GM12872 (cell line): ENCODE data around the gene RPS15.

Source experiments
- TF ChIP-seq, protein P1 (sequence below): IDR thresholded peaks from 3 replicates; pipeline ENCODE4 v1.5.1; 2011; ENCODE audit warnings: low read depth, mild to moderate bottlenecking, low read length, moderate library complexity; ENCODE audit not compliant: insufficient read depth

The RPS15 gene

DNA sequence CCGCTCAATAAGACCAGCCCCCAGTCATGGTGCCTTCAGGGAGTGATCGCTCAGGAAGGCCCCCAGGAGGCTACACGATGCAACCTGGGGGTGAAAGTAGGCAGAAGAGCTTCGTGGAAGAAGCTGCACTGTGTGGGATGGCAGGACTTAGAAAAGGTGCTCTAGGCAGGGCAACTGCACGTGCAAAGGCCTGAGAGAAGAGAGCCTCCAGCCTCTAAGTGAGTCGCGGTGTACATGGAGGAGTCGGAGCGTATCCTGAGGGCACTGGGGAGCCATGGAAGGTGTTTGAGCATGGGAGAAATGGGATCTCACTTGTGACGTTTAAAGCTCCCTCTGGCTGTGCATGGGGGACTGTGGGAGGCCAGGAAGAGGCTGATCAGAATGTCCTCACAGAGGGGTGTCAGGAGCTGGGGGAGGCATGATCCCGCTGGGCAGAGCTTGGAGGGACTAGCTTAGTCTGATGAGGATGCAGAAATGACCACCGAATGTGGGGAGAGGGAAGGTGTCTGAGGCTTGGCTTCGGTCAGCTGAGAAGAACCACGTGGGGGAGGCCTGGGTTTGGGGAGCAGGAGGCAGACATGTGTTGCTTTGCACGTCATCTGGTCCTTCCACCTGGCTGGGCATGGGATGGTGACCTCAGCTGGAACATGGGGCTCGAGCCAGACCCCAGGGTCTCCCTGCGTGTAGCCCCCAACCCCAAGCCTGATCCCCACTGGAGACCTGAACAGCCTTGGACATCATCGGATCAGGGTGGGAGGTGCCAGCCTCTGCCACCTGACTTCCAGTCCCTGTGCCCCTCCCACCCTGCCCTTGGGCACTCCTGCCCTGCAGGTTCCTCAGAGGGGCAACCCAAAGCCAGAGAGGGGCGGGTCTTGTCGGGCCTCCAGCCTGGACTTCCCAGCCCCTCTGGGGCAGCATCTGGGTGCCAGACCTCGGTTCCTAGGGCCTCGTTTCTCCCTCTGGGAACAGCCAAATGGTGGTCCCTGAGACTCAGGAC is 12.8 kb downstream of the RPS15 start:
- TF ChIP-seq, protein P1, sequence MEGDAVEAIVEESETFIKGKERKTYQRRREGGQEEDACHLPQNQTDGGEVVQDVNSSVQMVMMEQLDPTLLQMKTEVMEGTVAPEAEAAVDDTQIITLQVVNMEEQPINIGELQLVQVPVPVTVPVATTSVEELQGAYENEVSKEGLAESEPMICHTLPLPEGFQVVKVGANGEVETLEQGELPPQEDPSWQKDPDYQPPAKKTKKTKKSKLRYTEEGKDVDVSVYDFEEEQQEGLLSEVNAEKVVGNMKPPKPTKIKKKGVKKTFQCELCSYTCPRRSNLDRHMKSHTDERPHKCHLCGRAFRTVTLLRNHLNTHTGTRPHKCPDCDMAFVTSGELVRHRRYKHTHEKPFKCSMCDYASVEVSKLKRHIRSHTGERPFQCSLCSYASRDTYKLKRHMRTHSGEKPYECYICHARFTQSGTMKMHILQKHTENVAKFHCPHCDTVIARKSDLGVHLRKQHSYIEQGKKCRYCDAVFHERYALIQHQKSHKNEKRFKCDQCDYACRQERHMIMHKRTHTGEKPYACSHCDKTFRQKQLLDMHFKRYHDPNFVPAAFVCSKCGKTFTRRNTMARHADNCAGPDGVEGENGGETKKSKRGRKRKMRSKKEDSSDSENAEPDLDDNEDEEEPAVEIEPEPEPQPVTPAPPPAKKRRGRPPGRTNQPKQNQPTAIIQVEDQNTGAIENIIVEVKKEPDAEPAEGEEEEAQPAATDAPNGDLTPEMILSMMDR, result no peak

DNA sequence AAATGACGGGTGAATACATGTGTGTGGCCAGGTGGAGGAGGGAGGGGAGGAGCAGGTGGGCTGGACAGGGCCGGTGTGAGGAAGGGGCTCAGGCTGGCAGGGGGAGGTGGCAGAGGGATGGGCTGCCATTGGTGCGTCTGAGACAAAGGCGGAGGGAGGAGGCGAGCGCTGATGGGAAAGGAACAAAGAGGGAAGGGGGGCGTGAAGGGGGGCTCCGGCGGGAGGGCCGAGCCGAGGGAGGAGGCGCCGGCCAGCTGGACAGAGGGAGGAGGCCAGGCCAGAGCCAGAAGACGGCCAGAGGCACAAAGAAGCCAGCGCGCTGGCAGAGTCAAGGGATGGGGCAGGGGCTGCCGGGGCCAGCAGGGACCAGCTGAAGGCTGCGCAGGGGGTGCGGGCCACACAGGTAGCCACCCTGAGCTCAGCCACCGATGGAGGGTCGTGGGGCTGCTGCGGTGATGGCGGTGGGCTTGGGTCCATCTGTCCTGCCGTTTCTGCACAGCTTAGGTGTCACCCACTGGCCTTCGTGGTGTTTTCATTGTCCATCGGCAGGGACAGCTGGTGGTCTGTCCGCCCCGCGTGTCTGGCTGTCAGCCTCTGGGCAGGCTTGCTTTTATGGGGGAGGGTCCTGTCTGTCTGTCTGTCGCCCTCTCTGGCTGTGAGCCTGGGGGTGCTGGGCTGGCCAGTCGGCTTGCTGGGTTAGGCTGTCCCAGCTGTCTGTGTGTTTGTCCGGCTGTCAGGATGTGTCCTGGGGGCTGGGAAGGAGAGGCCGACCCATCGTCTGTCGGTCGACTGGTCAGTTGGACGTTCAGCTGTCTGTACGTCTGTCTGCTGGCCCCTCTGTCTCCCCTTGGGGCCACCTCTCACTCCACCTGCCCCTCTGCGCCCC is 14.0 kb downstream of the RPS15 start:
- TF ChIP-seq, protein P1, result no peak

- TF ChIP-seq, protein P1, result no peak
Measured at GRCh38 chr19:1452802-1453524, 14.8 kb downstream of the RPS15 start.

GRCh38 chr19:1453525-1454364 is 15.5 kb downstream of the RPS15 start:
- TF ChIP-seq, protein P1, result no peak

DNA sequence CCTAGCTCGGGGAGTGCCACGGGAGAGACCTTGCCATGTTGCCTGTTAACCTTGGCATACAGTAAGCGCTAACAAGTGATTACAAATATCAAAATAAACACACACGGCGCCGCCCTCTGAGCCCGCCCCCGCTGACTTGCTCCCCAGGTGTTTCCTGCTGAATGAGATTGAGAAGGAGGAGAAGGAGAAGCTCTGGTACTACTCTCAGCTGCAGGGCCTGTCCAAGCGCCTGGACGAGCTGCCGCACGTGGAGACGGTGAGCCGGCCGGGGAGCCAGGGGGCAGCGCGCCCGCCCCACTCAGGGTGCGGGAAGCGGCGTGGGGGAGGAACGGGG is 16.8 kb downstream of the RPS15 start:
- TF ChIP-seq, protein P1, result no peak

DNA sequence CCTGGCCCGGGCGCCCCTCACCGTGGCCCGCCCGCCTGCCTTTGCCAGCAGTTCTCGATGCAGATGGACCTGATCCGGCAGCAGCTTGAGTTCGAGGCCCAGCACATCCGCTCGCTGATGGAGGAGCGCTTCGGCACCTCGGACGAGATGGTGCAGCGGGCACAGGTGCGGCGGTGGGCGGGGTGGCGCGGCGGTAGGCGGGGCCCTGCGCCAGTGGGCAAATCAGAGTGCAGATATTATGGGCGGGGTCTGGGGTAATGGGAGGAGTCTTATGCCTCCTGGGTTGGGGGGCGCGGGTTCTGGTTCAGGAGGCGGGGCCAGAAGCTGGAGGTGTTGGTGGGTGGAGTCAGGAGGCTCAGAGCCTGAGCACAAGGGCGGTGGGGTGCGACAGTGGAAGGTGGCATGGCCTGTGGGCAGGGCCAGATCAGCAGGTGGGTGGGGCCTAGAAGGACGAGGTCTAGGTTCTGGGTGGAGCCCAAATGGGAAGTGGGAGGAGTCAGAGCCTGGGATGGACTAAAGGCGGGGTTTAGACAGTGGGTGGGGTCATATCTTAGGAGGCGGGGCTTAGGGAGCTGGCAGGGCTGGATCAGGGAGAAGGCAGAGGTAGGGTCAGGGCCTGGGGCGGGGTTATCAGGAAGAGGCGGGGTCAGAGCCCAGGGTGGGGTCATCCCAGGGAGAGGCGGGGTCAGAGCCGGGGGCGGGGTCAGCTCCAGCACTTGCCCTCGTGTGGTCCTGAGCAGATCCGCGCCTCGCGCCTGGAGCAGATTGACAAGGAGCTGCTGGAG is 17.3 kb downstream of the RPS15 start:
- TF ChIP-seq, protein P1, result no peak
